ENCODE measurements around the gene AK5. TPM values are rescaled to one million over a fixed set of nuclear protein-coding genes. Genes with fewer than 3 reads are reported as not detected.

AK5 gene
- total RNA-seq, 2 donors from 2014 or later = 3.1 to 20.8 TPM

GRCh38 chr1:77263708-77264107, 18.1 kb upstream of the AK5 start:
- no peak overlapping the region for H3K27ac ChIP-seq
- TF ChIP-seq POLR2AphosphoS5 (IDR thresholded peaks at IDR 0.05) (no peak), POLR2A (IDR thresholded peaks at IDR 0.05) (no peak), CTCF (IDR thresholded peaks at IDR 0.05) (no peak)
- no peaks in the 10 kb centered on the region for H3K27me3 ChIP-seq (replicated peaks; ENCODE audit: insufficient read depth)
- DNase-seq (ENCODE audit: low spot score) = no peak
- no peaks in the 10 kb centered on the region for H3K36me3 ChIP-seq
- intact Hi-C loops (cut with DNase I) = no loop called here
- 78% methylated on average over 1 of the region's 1 CpG for WGBS
- no peaks in the 10 kb centered on the region for H3K9me3 ChIP-seq
- H3K4me1 ChIP-seq (replicated peaks) = no peaks in the 10 kb centered on the region
- H3K4me3 ChIP-seq = no peak overlapping the region

- Histone ChIP-seq H3K27ac (no peak overlapping the region), H3K27me3 (replicated peaks; ENCODE audit: insufficient read depth) (no peaks in the 10 kb centered on the region), H3K4me1 (replicated peaks) (no peaks in the 10 kb centered on the region), H3K4me3 (no peak overlapping the region), H3K36me3 (no peaks in the 10 kb centered on the region), H3K9me3 (no peaks in the 10 kb centered on the region)
- 33% methylated on average over 1 of the region's 1 CpG for WGBS
- TF ChIP-seq CTCF (IDR thresholded peaks at IDR 0.05) (no peak), POLR2AphosphoS5 (IDR thresholded peaks at IDR 0.05) (no peak), POLR2A (IDR thresholded peaks at IDR 0.05) (no peak)
- DNase-seq (ENCODE audit: low spot score) = no peak
- intact Hi-C loops (cut with DNase I) = no loop called here
Observed at GRCh38 chr1:77265180-77265579, 16.6 kb upstream of the AK5 start.

GRCh38 chr1:77267035-77267434, 14.8 kb upstream of the AK5 start:
- Histone ChIP-seq H3K36me3 (no peaks in the 10 kb centered on the region), H3K27ac (no peak overlapping the region), H3K9me3 (no peaks in the 10 kb centered on the region), H3K4me1 (replicated peaks) (no peaks in the 10 kb centered on the region), H3K4me3 (no peak overlapping the region), H3K27me3 (replicated peaks; ENCODE audit: insufficient read depth) (no peaks in the 10 kb centered on the region)
- TF ChIP-seq POLR2A (IDR thresholded peaks at IDR 0.05) (no peak), POLR2AphosphoS5 (IDR thresholded peaks at IDR 0.05) (no peak), CTCF (IDR thresholded peaks at IDR 0.05) (no peak)
- intact Hi-C loops (cut with DNase I) = no loop called here
- WGBS = 61% methylated on average over 1 of the region's 1 CpG
- DNase-seq (ENCODE audit: low spot score) = no peak

- no peak for DNase-seq (ENCODE audit: low spot score)
- H3K27me3 ChIP-seq (replicated peaks; ENCODE audit: insufficient read depth) = no peaks in the 10 kb centered on the region
- intact Hi-C loops (cut with DNase I) = no loop called here
- no peak overlapping the region for H3K4me3 ChIP-seq
- no peak overlapping the region for H3K27ac ChIP-seq
- TF ChIP-seq POLR2A (IDR thresholded peaks at IDR 0.05) (no peak), CTCF (IDR thresholded peaks at IDR 0.05) (no peak), POLR2AphosphoS5 (IDR thresholded peaks at IDR 0.05) (no peak)
- H3K9me3 ChIP-seq = no peaks in the 10 kb centered on the region
- no peaks in the 10 kb centered on the region for H3K4me1 ChIP-seq (replicated peaks)
- H3K36me3 ChIP-seq = no peaks in the 10 kb centered on the region
Observed at GRCh38 chr1:77271852-77272580, 9.8 kb upstream of the AK5 start.

GRCh38 chr1:77273891-77274290, 7.9 kb upstream of the AK5 start:
- no peak overlapping the region for H3K27ac ChIP-seq
- no peaks in the 10 kb centered on the region for H3K4me1 ChIP-seq (replicated peaks)
- no peaks in the 10 kb centered on the region for H3K9me3 ChIP-seq
- H3K36me3 ChIP-seq = no peaks in the 10 kb centered on the region
- DNase-seq (ENCODE audit: low spot score) = no peak
- intact Hi-C loops (cut with DNase I) = no loop called here
- H3K27me3 ChIP-seq (replicated peaks; ENCODE audit: insufficient read depth) = no peaks in the 10 kb centered on the region
- TF ChIP-seq POLR2A (IDR thresholded peaks at IDR 0.05) = no peak
- no peak for TF ChIP-seq CTCF (IDR thresholded peaks at IDR 0.05)
- TF ChIP-seq POLR2AphosphoS5 (IDR thresholded peaks at IDR 0.05) = no peak
- H3K4me3 ChIP-seq = no peak overlapping the region

All from prostate gland (tissue), 2 donors.